Fibroblast of pulmonary artery (primary cell): ENCODE data around the gene GRIK1.

Experiments
- DNase-seq: peaks from one replicate; pipeline ENCODE4 v3.0.0-alpha.2; 2010; ENCODE audit warnings: low read depth
- H3K4me3 ChIP-seq: replicated peaks from 2 replicates; pipeline ENCODE4 v1.5.1; 2011; ENCODE audit warnings: low read depth, mild to moderate bottlenecking, control low read depth, low read length, moderate library complexity
- TF ChIP-seq, protein P1 (sequence below): IDR thresholded peaks from 2 replicates; pipeline ENCODE4 v1.5.1; 2011; ENCODE audit warnings: mild to moderate bottlenecking, control low read depth, low read length, inconsistent platforms; ENCODE audit errors: missing control alignments

The GRIK1 gene

DNA sequence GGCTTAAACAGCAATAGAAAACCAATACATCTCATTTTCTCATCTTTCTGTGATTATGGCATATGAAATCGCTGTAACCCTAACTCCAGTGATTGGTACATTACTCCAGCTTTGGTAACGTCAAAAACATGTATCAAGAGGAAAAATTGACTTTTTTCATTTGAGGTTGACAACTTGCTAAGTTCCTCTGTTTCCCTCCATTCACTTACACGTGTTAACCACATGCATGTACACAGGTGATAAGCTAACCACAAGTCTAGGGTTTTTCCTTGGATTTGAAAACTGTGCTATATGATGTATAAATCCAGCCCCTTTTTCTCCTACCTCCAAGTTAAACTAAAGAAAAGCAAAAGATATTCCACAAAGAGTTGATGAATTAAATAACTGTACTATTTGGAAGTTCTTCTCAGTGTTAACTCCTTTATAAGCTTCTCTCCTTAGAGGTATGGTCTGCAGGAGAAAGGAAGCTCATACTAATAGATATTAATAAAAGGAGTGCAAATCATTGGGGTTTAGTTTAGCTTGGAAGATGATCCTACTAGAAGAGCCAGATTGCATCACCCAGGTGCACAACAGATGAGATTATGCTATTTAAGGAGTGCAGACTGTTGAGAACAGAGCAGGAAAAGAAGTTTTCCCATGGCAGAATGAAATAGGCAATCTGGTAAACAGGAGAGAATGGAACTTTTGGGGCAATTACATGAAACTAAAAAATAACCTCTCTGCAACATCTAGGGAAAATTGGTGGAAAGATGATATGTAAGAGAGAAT, 277.9 kb downstream of the GRIK1 start:
- no peak overlapping the region for H3K4me3 ChIP-seq
- TF ChIP-seq, protein P1, sequence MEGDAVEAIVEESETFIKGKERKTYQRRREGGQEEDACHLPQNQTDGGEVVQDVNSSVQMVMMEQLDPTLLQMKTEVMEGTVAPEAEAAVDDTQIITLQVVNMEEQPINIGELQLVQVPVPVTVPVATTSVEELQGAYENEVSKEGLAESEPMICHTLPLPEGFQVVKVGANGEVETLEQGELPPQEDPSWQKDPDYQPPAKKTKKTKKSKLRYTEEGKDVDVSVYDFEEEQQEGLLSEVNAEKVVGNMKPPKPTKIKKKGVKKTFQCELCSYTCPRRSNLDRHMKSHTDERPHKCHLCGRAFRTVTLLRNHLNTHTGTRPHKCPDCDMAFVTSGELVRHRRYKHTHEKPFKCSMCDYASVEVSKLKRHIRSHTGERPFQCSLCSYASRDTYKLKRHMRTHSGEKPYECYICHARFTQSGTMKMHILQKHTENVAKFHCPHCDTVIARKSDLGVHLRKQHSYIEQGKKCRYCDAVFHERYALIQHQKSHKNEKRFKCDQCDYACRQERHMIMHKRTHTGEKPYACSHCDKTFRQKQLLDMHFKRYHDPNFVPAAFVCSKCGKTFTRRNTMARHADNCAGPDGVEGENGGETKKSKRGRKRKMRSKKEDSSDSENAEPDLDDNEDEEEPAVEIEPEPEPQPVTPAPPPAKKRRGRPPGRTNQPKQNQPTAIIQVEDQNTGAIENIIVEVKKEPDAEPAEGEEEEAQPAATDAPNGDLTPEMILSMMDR, result no peak
- no peak for DNase-seq

DNA sequence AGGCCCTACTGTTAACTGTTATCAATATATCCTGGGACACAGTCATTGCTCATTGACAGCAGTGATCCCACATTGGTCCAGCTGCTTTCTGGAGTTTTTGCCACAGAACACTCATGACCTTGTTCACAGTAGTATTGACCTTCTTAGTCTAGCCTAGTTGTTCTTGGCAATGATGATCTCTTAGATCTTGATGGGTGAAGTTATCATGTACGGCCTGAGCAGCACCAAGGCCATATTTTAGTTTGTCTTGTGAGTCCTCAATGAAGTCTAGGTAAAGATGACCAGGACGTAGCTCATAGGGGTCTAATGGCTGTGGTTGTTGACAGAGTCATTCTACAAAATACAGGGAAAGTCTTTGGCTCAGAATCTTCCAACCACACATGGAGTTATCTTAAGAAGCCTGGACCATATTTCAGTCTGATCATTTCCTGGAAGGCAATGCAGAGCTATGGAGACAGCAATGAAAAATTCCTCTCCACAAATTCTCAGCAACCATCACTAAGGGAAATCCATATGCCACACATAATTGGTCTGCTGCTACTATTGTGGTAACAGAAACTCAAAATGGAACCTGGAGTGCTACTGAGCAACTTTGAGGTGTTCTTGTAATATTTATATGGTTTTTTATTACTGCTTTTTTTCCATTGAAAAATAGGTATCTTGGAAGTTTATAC, 279.6 kb downstream of the GRIK1 start:
- TF ChIP-seq, protein P1, result no peak
- H3K4me3 ChIP-seq, result no peak overlapping the region
- no peak for DNase-seq

DNA sequence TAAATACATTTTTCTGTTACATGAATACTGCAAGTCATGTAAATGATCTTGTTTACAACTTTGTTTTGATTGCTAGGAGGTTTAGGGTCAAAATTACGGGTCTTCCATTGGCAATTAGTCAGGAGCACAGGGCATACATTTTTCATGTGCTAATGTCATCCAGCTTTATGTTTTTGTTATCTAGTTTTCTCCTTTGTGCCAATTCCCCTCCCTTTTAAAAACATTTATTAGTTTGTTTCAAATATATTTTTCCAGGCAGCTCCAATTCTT, 280.9 kb downstream of the GRIK1 start:
- TF ChIP-seq, protein P1, result no peak

DNA sequence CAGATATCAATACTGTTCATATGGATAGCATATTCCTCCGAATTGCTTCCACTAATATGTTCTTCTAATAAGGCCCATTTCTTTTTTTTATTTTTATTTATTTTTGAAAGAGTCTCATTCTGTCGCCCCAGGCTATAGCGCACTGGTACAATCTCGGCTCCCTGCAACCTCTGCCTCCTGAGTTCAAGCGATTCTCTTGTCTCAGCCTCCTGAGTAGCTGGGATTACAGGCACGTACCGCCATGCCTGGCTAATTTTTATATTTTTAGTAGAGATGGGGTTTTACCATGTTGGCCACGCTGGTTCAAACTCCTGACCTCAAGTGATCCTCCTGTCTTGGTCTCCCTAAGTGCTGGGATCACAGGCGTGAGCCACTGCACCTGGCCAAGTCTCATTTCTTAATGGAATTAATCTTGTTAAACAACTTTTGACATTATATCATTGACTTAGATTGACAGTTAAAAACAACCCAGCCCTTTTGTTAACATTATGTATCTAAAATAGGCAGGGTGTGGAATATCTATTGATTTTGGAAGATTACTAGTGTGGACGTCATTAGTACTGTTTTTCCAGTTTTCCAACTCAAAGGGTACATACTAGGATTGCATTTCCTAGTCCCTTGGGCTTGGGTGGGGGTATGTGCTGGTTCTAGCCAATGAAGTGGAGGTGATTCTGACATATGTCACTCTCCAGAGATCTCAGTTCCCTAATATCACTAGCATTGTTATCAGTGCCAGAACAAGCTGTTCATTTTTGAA, 281.4 kb downstream of the GRIK1 start:
- TF ChIP-seq, protein P1, result no peak
- no peak overlapping the region for H3K4me3 ChIP-seq
- no peak for DNase-seq

More for the DNA sequence above, 280.9 kb downstream of the GRIK1 start:
- no peak for DNase-seq
- H3K4me3 ChIP-seq, result no peak overlapping the region

DNA sequence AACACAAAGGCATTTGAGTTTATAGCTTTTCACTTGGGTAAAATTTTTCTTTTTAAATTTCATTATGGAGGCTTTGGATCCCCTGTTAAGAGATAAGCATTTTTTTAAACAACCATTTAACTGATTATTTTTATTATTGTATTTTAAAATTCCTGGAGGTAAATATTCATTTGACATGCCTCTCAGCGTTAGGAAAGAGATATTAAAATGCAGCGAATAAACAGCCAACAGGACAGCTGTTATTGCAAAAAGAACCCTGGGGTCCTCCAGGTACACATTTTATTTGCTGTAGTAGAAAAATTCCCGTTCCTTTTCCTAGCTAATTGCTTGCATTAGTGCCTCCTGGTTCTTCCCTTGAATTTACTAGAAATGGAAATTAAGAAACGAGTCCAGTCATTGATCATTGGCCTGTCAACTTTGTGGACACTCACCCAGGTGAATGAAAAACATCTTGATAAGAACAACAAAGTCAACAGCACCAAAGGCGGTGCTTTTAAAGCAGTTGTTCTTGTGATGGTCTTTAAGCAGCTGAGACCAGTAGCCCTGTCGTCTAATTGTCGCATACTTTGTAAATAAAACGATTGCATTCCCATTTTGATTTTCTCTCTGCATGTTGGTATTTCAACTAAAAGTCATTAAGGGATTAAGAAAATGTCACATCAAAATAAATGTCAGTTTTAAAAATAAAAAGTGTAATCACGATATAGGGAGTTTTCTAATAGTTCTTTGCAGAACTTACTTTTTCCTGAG, 282.4 kb downstream of the GRIK1 start:
- DNase-seq, result no peak
- H3K4me3 ChIP-seq, result no peak overlapping the region
- TF ChIP-seq, protein P1, result no peak

DNA sequence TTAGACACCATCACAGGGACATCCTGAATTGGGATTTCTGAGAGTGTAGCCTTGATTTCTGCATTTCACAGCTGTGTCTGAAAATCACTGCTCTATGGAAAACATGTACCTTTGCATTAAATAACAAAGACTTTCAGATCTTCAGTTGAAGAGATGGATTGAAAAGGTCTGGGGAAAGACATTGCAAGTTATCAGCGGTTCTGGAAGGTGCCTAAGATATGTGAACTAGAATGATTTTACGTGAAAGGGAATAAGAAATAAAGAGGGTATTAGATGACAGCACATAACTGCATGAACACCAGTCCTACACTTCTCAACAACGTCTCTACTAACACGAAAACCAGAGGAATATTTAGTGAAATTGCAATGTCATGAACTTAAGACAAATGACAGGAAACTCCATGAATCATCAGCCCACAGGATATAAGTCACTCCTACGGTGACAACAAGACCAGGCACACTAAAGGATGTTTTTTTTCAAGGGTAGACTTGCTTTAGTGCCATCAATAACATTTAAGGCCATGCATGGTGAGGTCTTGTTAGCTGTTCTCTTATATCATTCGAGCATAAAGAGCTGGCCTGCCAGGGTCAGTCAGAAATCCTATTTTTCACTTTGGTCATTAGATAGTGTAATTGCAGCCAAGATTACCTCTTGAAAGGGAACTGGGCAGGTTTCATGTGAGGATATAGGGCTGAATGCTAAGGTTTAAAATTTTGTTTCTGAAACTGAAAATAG, 283.1 kb downstream of the GRIK1 start:
- DNase-seq, result peak; percentile 82
- no peak overlapping the region for H3K4me3 ChIP-seq
- TF ChIP-seq, protein P1, result no peak
